Hepatocyte (in vitro differentiated cells): ENCODE data around the gene FRMD6.

Experiments used
- EZH2 ChIP-seq: fragments of 200-600 bp; sonication (generic); IDR thresholded peaks from 2 replicates; pipeline ENCODE4 v1.6.1; 2016; ENCODE audit warnings: antibody characterized with exemption, mild to moderate bottlenecking, borderline replicate concordance
- EZH2phosphoT487 ChIP-seq: fragments of 200-600 bp; sonication (generic); IDR thresholded peaks from one replicate; pipeline ENCODE4 v1.6.1; 2018; ENCODE audit warnings: antibody characterized with exemption, mild to moderate bottlenecking, low read depth, moderate library complexity; ENCODE audit not compliant: unreplicated experiment, severe bottlenecking
- TF ChIP-seq, protein P1 (sequence below): fragments of 200-600 bp; sonication (generic); IDR thresholded peaks from 2 replicates; pipeline ENCODE4 v1.5.1; 2016; ENCODE audit warnings: antibody characterized with exemption, mild to moderate bottlenecking; ENCODE audit not compliant: poor library complexity

DNA sequence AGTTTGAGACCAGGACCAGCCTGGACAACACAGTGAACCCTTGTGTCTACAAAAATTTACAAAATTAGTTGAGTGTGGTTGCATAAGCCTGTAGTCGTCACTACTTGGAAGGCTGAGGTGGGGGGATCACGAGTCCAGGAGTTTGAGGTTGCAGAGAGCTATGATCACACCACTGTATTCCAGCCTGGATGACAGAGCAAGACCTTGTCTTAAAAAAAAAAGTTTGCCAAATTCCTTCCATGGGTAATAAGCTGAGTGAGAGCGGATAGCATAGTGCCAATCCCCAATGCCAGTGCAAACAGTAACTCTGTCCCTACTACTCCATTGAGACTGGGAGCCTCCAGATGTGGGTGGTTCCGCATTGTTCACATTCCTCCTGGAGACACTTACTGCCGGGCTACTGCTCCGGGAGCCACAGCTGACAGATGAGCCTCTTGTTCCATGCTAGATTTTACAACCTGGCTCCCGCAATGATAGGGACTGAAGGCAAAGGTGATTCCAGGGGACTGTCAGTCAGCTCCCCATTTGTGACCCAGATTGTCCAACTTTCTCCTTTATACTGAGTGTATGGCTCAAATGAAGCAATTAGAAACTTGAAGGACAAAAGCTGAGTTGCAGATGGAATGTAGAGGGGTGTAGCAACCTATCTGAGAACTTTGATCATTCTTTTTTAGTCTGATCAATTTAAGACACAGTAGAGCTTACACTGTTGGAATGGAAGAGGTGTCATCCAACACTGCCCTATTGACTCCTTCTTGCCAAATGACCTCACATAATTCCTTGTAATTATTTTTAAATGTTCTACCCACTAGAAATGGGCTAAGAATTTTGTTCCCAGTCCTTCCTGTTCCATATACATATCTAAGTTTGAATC lies 13.4 kb upstream of the FRMD6 start:
- TF ChIP-seq EZH2 (no peak), EZH2phosphoT487 (no peak)
- TF ChIP-seq, protein P1, sequence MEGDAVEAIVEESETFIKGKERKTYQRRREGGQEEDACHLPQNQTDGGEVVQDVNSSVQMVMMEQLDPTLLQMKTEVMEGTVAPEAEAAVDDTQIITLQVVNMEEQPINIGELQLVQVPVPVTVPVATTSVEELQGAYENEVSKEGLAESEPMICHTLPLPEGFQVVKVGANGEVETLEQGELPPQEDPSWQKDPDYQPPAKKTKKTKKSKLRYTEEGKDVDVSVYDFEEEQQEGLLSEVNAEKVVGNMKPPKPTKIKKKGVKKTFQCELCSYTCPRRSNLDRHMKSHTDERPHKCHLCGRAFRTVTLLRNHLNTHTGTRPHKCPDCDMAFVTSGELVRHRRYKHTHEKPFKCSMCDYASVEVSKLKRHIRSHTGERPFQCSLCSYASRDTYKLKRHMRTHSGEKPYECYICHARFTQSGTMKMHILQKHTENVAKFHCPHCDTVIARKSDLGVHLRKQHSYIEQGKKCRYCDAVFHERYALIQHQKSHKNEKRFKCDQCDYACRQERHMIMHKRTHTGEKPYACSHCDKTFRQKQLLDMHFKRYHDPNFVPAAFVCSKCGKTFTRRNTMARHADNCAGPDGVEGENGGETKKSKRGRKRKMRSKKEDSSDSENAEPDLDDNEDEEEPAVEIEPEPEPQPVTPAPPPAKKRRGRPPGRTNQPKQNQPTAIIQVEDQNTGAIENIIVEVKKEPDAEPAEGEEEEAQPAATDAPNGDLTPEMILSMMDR: no peak
